H9 (cell line): ENCODE measurements around the gene HSD3B1. TPM values are rescaled to one million over a fixed set of nuclear protein-coding genes. Genes with fewer than 3 reads are reported as not detected.

Source experiments
- DNase-seq: peaks from one replicate; pipeline ENCODE4 v3.0.0-alpha.2; 2017
- H2AFZ ChIP-seq: one replicate; pipeline ENCODE4 v1.6.1; 2013; ENCODE audit warnings: mild to moderate bottlenecking, low read length, control low read depth, moderate library complexity
- H2AK5ac ChIP-seq: 2 replicates; pipeline ENCODE4 v1.6.1; 2013; ENCODE audit warnings: low read length, control low read depth, mixed read lengths; ENCODE audit not compliant: insufficient read length
- H2BK120ac ChIP-seq: one replicate; pipeline ENCODE4 v1.6.1; 2013; ENCODE audit warnings: low read depth, mild to moderate bottlenecking, low read length, control low read depth, inconsistent platforms; ENCODE audit not compliant: poor library complexity, severe bottlenecking
- H2BK12ac ChIP-seq: 2 replicates; pipeline ENCODE4 v1.6.1; 2013; ENCODE audit warnings: low read length, control low read depth, mixed read lengths, low read depth; ENCODE audit not compliant: insufficient read length
- H2BK15ac ChIP-seq: 2 replicates; pipeline ENCODE4 v1.6.1; 2013; ENCODE audit warnings: low read depth, low read length, control low read depth
- H2BK20ac ChIP-seq: one replicate; pipeline ENCODE4 v1.6.1; 2013; ENCODE audit warnings: low read depth, mild to moderate bottlenecking, low read length, control low read depth, inconsistent platforms; ENCODE audit not compliant: poor library complexity, severe bottlenecking
- H2BK5ac ChIP-seq: 2 replicates; pipeline ENCODE4 v1.6.1; 2013; ENCODE audit warnings: low read length, control low read depth, mixed read lengths; ENCODE audit not compliant: insufficient read length
- H3K14ac ChIP-seq: 2 replicates; pipeline ENCODE4 v1.6.1; 2013; ENCODE audit warnings: low read length, control low read depth; ENCODE audit not compliant: insufficient read depth
- H3K18ac ChIP-seq: 2 replicates; pipeline ENCODE4 v1.6.1; 2013; ENCODE audit warnings: low read depth, mild to moderate bottlenecking, mixed read lengths, low read length, control low read depth; ENCODE audit not compliant: insufficient read length
- H3K23ac ChIP-seq: 2 replicates; pipeline ENCODE4 v1.6.1; 2013; ENCODE audit warnings: low read length, control low read depth, mixed read lengths, low read depth; ENCODE audit not compliant: insufficient read length
- H3K23me2 ChIP-seq: 2 replicates; pipeline ENCODE4 v1.6.1; 2013; ENCODE audit warnings: low read depth, mild to moderate bottlenecking, mixed read lengths, low read length, control low read depth; ENCODE audit not compliant: insufficient read length, poor library complexity, severe bottlenecking
- H3K27ac ChIP-seq: 2 replicates; pipeline ENCODE4 v1.5.1; 2013; ENCODE audit warnings: low read length, control low read depth, mixed read lengths, low read depth; ENCODE audit not compliant: insufficient read length
- H3K27me3 ChIP-seq: 2 replicates; pipeline ENCODE4 v1.6.1; 2013; ENCODE audit warnings: low read length, control low read depth, inconsistent platforms; ENCODE audit not compliant: insufficient read depth
- H3K4ac ChIP-seq: 2 replicates; pipeline ENCODE4 v1.6.1; 2013; ENCODE audit warnings: low read depth, mild to moderate bottlenecking, control low read depth, inconsistent platforms, low read length, moderate library complexity
- H3K4me1 ChIP-seq: 2 replicates; pipeline ENCODE4 v1.6.1; 2013; ENCODE audit warnings: low read length, control low read depth, inconsistent platforms; ENCODE audit not compliant: insufficient read depth
- H3K4me2 ChIP-seq: 2 replicates; pipeline ENCODE4 v1.6.1; 2013; ENCODE audit warnings: low read length, control low read depth, mixed read lengths; ENCODE audit not compliant: insufficient read length, insufficient read depth
- H3K56ac ChIP-seq: 2 replicates; pipeline ENCODE4 v1.6.1; 2013; ENCODE audit warnings: low read depth, mild to moderate bottlenecking, mixed read lengths, low read length, control low read depth; ENCODE audit not compliant: insufficient read length
- H3K79me1 ChIP-seq: 2 replicates; pipeline ENCODE4 v1.6.1; 2013; ENCODE audit warnings: low read depth, mild to moderate bottlenecking, moderate library complexity, low read length, control low read depth, inconsistent platforms; ENCODE audit not compliant: insufficient read depth, poor library complexity, severe bottlenecking
- H3K79me2 ChIP-seq: 2 replicates; pipeline ENCODE4 v1.6.1; 2013; ENCODE audit warnings: low read length, control low read depth, inconsistent platforms; ENCODE audit not compliant: insufficient read depth
- H3K9ac ChIP-seq: 2 replicates; pipeline ENCODE4 v1.6.1; 2013; ENCODE audit warnings: low read length, control low read depth, mixed read lengths; ENCODE audit not compliant: insufficient read length; ENCODE audit errors: extremely low read depth
- H3K9me3 ChIP-seq: one replicate; pipeline ENCODE4 v1.6.1; 2013; ENCODE audit warnings: low read depth, low read length, inconsistent platforms; ENCODE audit not compliant: control insufficient read depth
- H3T11ph ChIP-seq: one replicate; pipeline ENCODE4 v1.6.1; 2013; ENCODE audit warnings: mild to moderate bottlenecking, low read length, control low read depth, inconsistent platforms
- H4K20me1 ChIP-seq: one replicate; pipeline ENCODE4 v1.6.1; 2013; ENCODE audit not compliant: control insufficient read depth, insufficient read length, insufficient read depth
- H4K5ac ChIP-seq: 2 replicates; pipeline ENCODE4 v1.6.1; 2013; ENCODE audit warnings: low read depth, mild to moderate bottlenecking, mixed read lengths, low read length, control low read depth; ENCODE audit not compliant: insufficient read length
- H4K8ac ChIP-seq: replicated peaks from 2 replicates; pipeline ENCODE4 v1.6.1; 2013; ENCODE audit warnings: low read length, control low read depth, mixed read lengths, low read depth; ENCODE audit not compliant: insufficient read length
- H4K91ac ChIP-seq: 2 replicates; pipeline ENCODE4 v1.6.1; 2013; ENCODE audit warnings: low read depth, mild to moderate bottlenecking, moderate library complexity, mixed read lengths, low read length, control low read depth; ENCODE audit not compliant: insufficient read length
- H3K27ac Mint-ChIP-seq, 3 experiments: 2 replicates in 2 of 3; 3 replicates in 1 of 3; pipeline ENCODE4 v1.8.0; 2020 to 2021; ENCODE audit warnings: mixed read lengths in 3 of 3, mild to moderate bottlenecking in 1 of 3, moderate library complexity in 1 of 3
- H3K27me3 Mint-ChIP-seq: 2 replicates; pipeline ENCODE4 v1.8.0; 2021; ENCODE audit warnings: low read depth, mild to moderate bottlenecking, moderate library complexity, mixed read lengths
- H3K36me3 Mint-ChIP-seq, 3 experiments: 2 replicates in 2 of 3; 3 replicates in 1 of 3; pipeline ENCODE4 v1.8.0; 2020 to 2021; ENCODE audit warnings: low read depth in 3 of 3, mixed read lengths in 3 of 3; ENCODE audit not compliant: insufficient read depth in 1 of 3
- H3K4me1 Mint-ChIP-seq, 2 experiments: 2 replicates each; pipeline ENCODE4 v1.8.0; 2020; ENCODE audit warnings: mixed read lengths in 2 of 2
- H3K4me3 Mint-ChIP-seq, 2 experiments: 2 replicates in 1 of 2; 3 replicates in 1 of 2; pipeline ENCODE4 v1.8.0; 2020 to 2021; ENCODE audit warnings: mild to moderate bottlenecking in 2 of 2, mixed read lengths in 2 of 2, moderate library complexity in 1 of 2
- H3K9me3 Mint-ChIP-seq, 2 experiments: 2 replicates in 1 of 2; 3 replicates in 1 of 2; pipeline ENCODE4 v1.8.0; 2020; ENCODE audit warnings: mild to moderate bottlenecking in 2 of 2, mixed read lengths in 2 of 2, moderate library complexity in 1 of 2
- CTCF ChIP-seq: fragments of 200-600 bp; sonication (generic); conservative IDR thresholded peaks from 3 replicates; pipeline ENCODE4 v1.8.0; 2021; ENCODE audit warnings: antibody characterized with exemption, mild to moderate bottlenecking
- WGBS: extraction: QIAGEN DNeasy Blood & Tissue Kit; methylation state at CpG from one replicate; pipeline ENCODE4 v1.1.7; 2013; ENCODE audit warnings: missing lambda C conversion rate, low lambda C conversion rate, mixed read lengths; ENCODE audit not compliant: insufficient read length; ENCODE audit errors: extremely low coverage; 5-methylcytosine and 5-hydroxymethylcytosine counted together
- total RNA-seq: library from RNA; stranded (reverse); gene quantifications from 2 replicates; pipeline ENCODE4 v1.2.1, GENCODE V29; 2021

HSD3B1 gene
- total RNA-seq, 1 experiment from 2014 or later: not detected

GRCh38 chr1:119547306-119547705, 40.3 kb downstream of the HSD3B1 start:
- DNase-seq: no peak
- no peaks in the 10 kb centered on the region for H4K20me1 ChIP-seq
- no peak overlapping the region for H3K4me3 Mint-ChIP-seq

More at GRCh38 chr1:119547306-119547705, 40.3 kb downstream of the HSD3B1 start:
- Histone ChIP-seq H3K4me1 (no peaks in the 10 kb centered on the region), H2BK15ac (no peak overlapping the region), H4K5ac (no peak overlapping the region), H2BK12ac (no peak overlapping the region), H3K79me1 (no peaks in the 10 kb centered on the region), H3T11ph (no peak overlapping the region), H3K79me2 (no peaks in the 10 kb centered on the region), H4K91ac (no peak overlapping the region), H3K9ac (no peak overlapping the region), H3K23me2 (no peaks in the 10 kb centered on the region), H2AFZ (no peak overlapping the region), H3K14ac (no peak overlapping the region), H3K18ac (no peak overlapping the region), H2BK20ac (no peak overlapping the region), H3K23ac (no peak overlapping the region), H3K56ac (no peak overlapping the region), H2BK5ac (no peak overlapping the region), H3K9me3 (no peaks in the 10 kb centered on the region), H3K4me2 (no peak overlapping the region), H2BK120ac (no peak overlapping the region), H4K8ac (no peak overlapping the region), H3K27me3 (no peaks in the 10 kb centered on the region), H3K27ac (no peak overlapping the region), H2AK5ac (no peak overlapping the region), H3K4ac (no peak overlapping the region)
- no peak for TF ChIP-seq CTCF
- H3K27ac Mint-ChIP-seq: no peak overlapping the region
- no peaks in the 10 kb centered on the region for H3K9me3 Mint-ChIP-seq
- H3K36me3 Mint-ChIP-seq: no peaks in the 10 kb centered on the region
- WGBS: no CpG with 5 or more reads among the region's 1 CpG
- H3K4me1 Mint-ChIP-seq: peaks cover 3 to 12% of the 10 kb centered on the region in 2 experiments
- no peaks in the 10 kb centered on the region; the same call in 1 of the 2 replicates for H3K27me3 Mint-ChIP-seq
